Ovary (tissue), 3 donors: Measurements from ENCODE around the gene BRK1.
"Not testable (repeated sequence)": the region's sequence is repeated elsewhere in the genome, so short reads cannot be mapped to it uniquely, and the experiment has no call there.

Source experiments
- CTCF ChIP-seq, 3 donors: fragments of 450-650 bp in 2 of 3; fragments of 200-600 bp in 1 of 3; IDR thresholded peaks; one replicate each; pipeline versions ENCODE4 v1.5.1 to v1.8.0; 2016 to 2022; ENCODE audit warnings: antibody characterized with exemption in 3 of 3, mild to moderate bottlenecking in 1 of 3
- POLR2A ChIP-seq: fragments of 450-650 bp; IDR thresholded peaks from one replicate; pipeline ENCODE4 v1.6.1; 2017; ENCODE audit warnings: antibody characterized with exemption, mild to moderate bottlenecking, moderate library complexity
- donor health status: DM: no; HTN: no; CAD: no.

DNA sequence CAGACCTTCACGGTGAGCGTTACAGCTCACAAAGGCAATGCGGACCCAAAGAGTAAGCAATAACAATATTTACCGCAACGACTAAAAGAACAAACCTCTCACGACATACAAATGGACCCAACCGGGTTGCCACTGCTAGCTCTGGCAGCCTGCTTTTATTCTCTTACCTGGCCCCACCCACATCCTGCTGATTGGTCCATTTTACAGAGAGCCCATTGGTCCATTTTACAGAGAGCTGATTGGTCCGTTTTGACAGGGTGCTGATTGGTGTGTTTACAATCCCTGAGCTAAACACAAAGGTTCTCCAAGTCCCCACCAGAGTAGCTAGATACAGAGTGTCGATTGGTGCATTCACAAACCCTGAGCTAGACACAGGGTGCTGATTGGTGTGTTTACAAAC, 20.4 kb downstream of the BRK1 start:
- not testable (repeated sequence) for TF ChIP-seq POLR2A; CTCF (IDR thresholded peaks at IDR 0.05)
